Measurements from ENCODE around the gene NCF2. TPM values are rescaled to one million over a fixed set of nuclear protein-coding genes. Genes with fewer than 3 reads are reported as not detected.
A peak's percentile ranks its signal among the peaks of the same experiment; 100 is the strongest.
"Not testable (repeated sequence)": the region's sequence is repeated elsewhere in the genome, so short reads cannot be mapped to it uniquely, and the experiment has no call there.

NCF2 gene
- total RNA-seq, 2 donors from 2014 or later, result 5.4 to 20.5 TPM

DNA sequence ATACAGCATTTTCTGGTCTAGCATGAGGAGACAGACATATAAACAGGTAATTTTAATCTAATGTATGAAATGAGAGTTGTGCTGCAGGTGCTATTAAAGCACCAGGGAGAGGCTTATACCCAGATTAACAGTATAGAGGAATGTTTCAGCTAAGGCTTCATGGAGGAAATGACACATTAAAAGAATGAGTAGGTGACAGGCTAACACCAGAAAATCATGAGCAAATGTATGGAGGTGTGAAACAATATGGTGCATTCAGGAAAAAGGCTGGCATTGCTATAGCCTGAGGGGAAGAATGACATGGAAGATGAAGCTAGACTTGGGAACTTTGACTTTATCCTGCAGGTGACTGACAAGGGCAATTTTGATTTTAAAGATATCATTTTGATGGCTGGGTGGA is 38.3 kb upstream of the NCF2 start:
- Mint-ChIP-seq H3K9me3 (peaks cover 3% of the 10 kb centered on the region), H3K36me3 (peaks cover 31% of the 10 kb centered on the region), H3K4me3 (peak overlapping the region; percentile 75), H3K4me1 (ENCODE audit: low read depth in 2 of 2) (peaks cover 26 to 39% of the 10 kb centered on the region in 2 donors), H3K27me3 (no peaks in the 10 kb centered on the region), H3K27ac (peak overlapping the region; percentile 71 to 72)
- peak; percentile 74 to 81 for ATAC-seq
- no peak for DNase-seq (ENCODE audit: low spot score)

GRCh38 chr1:183626236-183626635 is 36.0 kb upstream of the NCF2 start:
- not testable (repeated sequence) for DNase-seq (ENCODE audit: low spot score); H3K9me3 Mint-ChIP-seq; ATAC-seq; H3K4me3 Mint-ChIP-seq; H3K27me3 Mint-ChIP-seq
- peak overlapping the region in 1 of 2 donors; percentile 43 for H3K27ac Mint-ChIP-seq
- peaks cover 31% of the 10 kb centered on the region for H3K36me3 Mint-ChIP-seq
- peaks cover 20 to 32% of the 10 kb centered on the region in 2 donors for H3K4me1 Mint-ChIP-seq (ENCODE audit: low read depth in 2 of 2)

DNA sequence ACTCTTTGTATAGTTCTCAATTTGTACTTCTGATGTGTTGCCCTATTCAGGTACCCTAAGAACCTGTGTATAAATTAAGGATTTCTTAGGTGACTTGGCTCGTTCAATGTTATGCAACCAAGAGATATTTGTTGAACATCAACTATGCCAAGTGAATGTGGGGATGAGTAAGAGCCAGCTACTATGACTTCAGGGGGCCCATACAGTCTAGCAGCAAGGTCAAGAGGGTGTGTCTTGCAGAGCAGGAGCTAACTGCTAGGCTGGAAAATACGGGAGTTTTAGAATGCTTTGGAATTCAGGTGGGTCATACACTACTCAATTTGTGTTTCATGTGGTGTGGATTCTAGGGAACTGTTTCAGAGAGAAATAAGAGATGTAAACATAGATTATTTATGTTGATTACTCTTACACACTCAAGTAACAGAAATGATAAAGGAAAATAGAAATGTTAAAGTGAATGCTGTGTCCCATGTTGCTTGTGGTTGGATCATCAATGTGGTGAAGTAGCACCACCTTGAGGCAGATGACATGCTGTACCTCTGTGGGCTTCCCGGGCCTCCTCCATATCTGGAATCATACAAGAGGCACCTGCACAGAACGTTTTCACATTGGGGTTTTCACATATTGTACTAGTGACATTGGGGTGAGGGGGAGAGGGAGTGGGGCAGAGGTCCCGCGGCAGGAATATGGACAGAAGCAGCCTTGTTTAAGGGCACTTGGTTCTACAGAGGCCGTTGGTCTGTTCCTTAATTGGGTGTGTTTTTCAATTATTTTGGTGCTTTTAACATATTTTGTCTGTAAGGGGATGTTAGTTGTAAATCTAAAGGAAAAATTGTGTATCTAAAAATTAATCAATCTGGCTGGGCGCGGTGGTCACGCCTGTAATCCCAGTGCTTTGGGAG is 32.9 kb upstream of the NCF2 start:
- Mint-ChIP-seq H3K4me1 (ENCODE audit: low read depth in 2 of 2) (peaks cover 7% of the 10 kb centered on the region in 2 donors), H3K36me3 (peaks cover 14% of the 10 kb centered on the region), H3K27ac (peak overlapping the region; percentile 18 to 53), H3K4me3 (no peak overlapping the region), H3K9me3 (no peaks in the 10 kb centered on the region), H3K27me3 (no peaks in the 10 kb centered on the region)
- ATAC-seq, result peak; percentile 67 to 72
- DNase-seq (ENCODE audit: low spot score), result no peak

- Mint-ChIP-seq H3K4me3 (no peak overlapping the region), H3K27ac (peak overlapping the region in 1 of 2 donors; percentile 18)
These were observed 31.8 kb upstream of the NCF2 start for GRCh38 chr1:183622013-183622412.

GRCh38 chr1:183620311-183620710 is 30.1 kb upstream of the NCF2 start:
- H3K36me3 Mint-ChIP-seq, result peaks cover 8% of the 10 kb centered on the region
- H3K27ac Mint-ChIP-seq, result peak overlapping the region in 1 of 2 donors; percentile 72
- peaks cover 7 to 14% of the 10 kb centered on the region in 2 donors for H3K4me1 Mint-ChIP-seq (ENCODE audit: low read depth in 2 of 2)
- no peaks in the 10 kb centered on the region for H3K9me3 Mint-ChIP-seq
- DNase-seq (ENCODE audit: low spot score), result no peak
- no peak overlapping the region for H3K4me3 Mint-ChIP-seq
- H3K27me3 Mint-ChIP-seq, result no peaks in the 10 kb centered on the region
- no peak for ATAC-seq

More at GRCh38 chr1:183622013-183622412, 31.8 kb upstream of the NCF2 start:
- Mint-ChIP-seq H3K27me3 (no peaks in the 10 kb centered on the region), H3K4me1 (ENCODE audit: low read depth in 2 of 2) (peaks cover 7 to 12% of the 10 kb centered on the region in 2 donors), H3K36me3 (peaks cover 13% of the 10 kb centered on the region), H3K9me3 (no peaks in the 10 kb centered on the region)
- DNase-seq (ENCODE audit: low spot score) (no peak), ATAC-seq (no peak)

DNA sequence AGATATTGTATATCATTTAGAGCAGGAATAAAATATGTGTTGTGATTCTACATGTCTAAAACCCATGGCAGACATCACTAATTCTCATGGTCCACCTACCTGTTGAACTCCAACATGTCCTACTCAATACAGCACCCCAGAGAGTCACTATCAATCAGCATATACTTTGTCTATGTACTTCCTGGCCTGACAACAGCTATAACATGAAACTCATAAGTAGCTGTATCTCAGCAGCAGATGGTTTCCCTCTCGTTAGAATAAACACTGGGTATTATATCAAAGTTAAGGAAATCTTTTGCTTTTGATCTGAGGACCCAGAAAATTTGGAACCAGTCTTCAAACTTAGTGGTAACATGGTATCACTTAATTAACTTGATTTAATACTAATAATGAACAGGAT is 29.5 kb upstream of the NCF2 start:
- Mint-ChIP-seq H3K9me3 (no peaks in the 10 kb centered on the region), H3K36me3 (peaks cover 4% of the 10 kb centered on the region), H3K4me3 (no peak overlapping the region), H3K27me3 (peaks cover 1 to 4% of the 10 kb centered on the region in 2 donors), H3K27ac (peak overlapping the region in 1 of 2 donors; percentile 72), H3K4me1 (ENCODE audit: low read depth in 2 of 2) (peaks cover 7 to 14% of the 10 kb centered on the region in 2 donors)
- DNase-seq (ENCODE audit: low spot score) (no peak), ATAC-seq (no peak)

- not testable (repeated sequence) for H3K27ac Mint-ChIP-seq; DNase-seq (ENCODE audit: low spot score); H3K36me3 Mint-ChIP-seq; ATAC-seq; H3K27me3 Mint-ChIP-seq; H3K4me3 Mint-ChIP-seq; H3K9me3 Mint-ChIP-seq
- peaks cover 6 to 14% of the 10 kb centered on the region in 2 donors for H3K4me1 Mint-ChIP-seq (ENCODE audit: low read depth in 2 of 2)
These were observed 27.9 kb upstream of the NCF2 start for GRCh38 chr1:183618202-183618601.

DNA sequence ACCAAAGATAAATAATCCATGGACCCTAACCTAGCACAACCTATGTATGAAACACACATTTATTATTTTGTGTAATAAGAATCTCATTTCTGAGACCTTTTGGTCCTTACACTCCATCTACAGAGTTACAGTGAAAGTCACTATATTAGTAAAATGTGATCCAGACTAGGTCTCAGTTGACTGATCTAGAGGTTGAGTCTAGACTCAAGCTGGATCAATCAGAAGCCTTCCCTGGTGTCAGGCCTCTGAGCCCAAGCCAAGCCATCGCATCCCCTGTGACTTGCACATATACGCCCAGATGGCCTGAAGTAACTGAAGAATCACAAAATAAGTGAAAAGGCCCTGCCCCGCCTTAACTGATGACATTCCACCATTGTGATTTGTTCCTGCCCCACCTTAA is 22.7 kb upstream of the NCF2 start:
- H3K4me1 Mint-ChIP-seq (ENCODE audit: low read depth in 2 of 2), result peaks cover 0 to 11% of the 10 kb centered on the region in 2 donors
- not testable (repeated sequence) for H3K4me3 Mint-ChIP-seq; H3K27me3 Mint-ChIP-seq; ATAC-seq; H3K9me3 Mint-ChIP-seq; H3K36me3 Mint-ChIP-seq; H3K27ac Mint-ChIP-seq; DNase-seq (ENCODE audit: low spot score)

GRCh38 chr1:183612407-183612806 is 22.1 kb upstream of the NCF2 start:
- peaks cover 0 to 11% of the 10 kb centered on the region in 2 donors for H3K4me1 Mint-ChIP-seq (ENCODE audit: low read depth in 2 of 2)
- no peak for ATAC-seq

DNA sequence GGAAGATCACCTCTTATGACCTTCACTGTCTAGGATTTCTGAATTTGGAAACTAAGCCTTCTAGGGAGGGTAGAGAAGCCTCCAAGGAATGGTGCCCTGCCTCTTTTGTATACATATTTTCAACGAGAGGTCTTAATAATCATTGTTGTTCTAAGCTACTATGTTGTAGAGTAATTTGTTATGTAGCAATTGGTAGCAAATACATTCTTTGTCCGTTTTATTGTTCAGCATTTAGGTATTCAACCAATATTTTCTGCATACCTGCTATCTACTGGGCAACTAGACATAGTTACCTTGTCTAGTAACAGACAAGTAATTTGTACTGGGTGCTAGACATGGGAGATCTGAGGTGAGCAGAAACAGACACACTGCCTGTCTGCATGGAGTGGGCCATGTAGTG is 20.8 kb upstream of the NCF2 start:
- no peak overlapping the region for H3K27ac Mint-ChIP-seq
- H3K27me3 Mint-ChIP-seq, result peaks cover 7 to 8% of the 10 kb centered on the region in 2 donors
- no peak overlapping the region for H3K4me3 Mint-ChIP-seq
- H3K9me3 Mint-ChIP-seq, result no peaks in the 10 kb centered on the region
- no peaks in the 10 kb centered on the region for H3K36me3 Mint-ChIP-seq
- DNase-seq (ENCODE audit: low spot score) (no peak), ATAC-seq (no peak)
- peaks cover 0 to 7% of the 10 kb centered on the region in 2 donors for H3K4me1 Mint-ChIP-seq (ENCODE audit: low read depth in 2 of 2)

More at GRCh38 chr1:183612407-183612806, 22.1 kb upstream of the NCF2 start:
- Mint-ChIP-seq H3K4me3 (no peak overlapping the region), H3K9me3 (no peaks in the 10 kb centered on the region), H3K27me3 (peaks cover 7 to 8% of the 10 kb centered on the region in 2 donors), H3K36me3 (no peaks in the 10 kb centered on the region), H3K27ac (no peak overlapping the region)
- DNase-seq (ENCODE audit: low spot score), result no peak

DNA sequence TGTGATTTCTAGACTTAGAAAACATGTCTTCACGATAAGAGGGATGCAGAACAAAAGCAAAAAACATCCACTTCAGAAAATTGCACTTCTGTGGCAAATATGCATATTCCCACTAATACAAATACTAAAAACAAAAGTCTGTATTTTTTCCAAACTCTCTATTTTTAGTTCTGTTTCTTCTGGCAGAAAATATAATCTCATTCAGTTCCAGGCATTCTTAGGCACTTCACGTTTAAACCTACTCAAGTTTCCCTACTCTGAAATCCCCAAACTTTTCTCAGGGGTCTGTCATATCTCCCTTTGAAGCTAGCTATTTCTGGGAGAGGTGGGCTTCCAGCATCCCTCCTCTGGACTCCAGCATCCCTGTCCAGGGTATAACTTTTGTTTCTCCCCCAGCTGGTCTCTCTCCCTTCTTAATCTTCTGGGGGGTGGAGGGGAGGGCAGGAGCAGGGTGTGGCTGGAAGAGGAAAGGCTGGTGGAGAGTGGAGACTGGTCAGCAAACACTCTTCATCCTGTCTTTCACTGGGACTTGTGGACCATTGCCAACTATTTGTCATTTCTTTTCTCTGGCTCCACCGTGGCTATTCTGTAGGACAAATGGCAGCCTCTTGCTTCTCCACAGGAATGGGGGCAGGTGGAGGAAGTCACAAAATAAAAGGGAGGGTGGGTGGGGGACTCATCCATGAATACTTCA is 19.6 kb upstream of the NCF2 start:
- Mint-ChIP-seq H3K27ac (no peak overlapping the region), H3K4me3 (no peak overlapping the region), H3K27me3 (peaks cover 5 to 7% of the 10 kb centered on the region in 2 donors)

GRCh38 chr1:183609313-183609712 is 19.1 kb upstream of the NCF2 start:
- Mint-ChIP-seq H3K4me1 (ENCODE audit: low read depth in 2 of 2) (peaks cover 10 to 12% of the 10 kb centered on the region in 2 donors), H3K36me3 (no peaks in the 10 kb centered on the region), H3K27me3 (peaks cover 0 to 3% of the 10 kb centered on the region in 2 donors), H3K27ac (no peak overlapping the region), H3K4me3 (no peak overlapping the region), H3K9me3 (no peaks in the 10 kb centered on the region)
- no peak for DNase-seq (ENCODE audit: low spot score)
- ATAC-seq, result no peak

More for the DNA sequence above, 19.6 kb upstream of the NCF2 start:
- H3K9me3 Mint-ChIP-seq, result no peaks in the 10 kb centered on the region
- no peaks in the 10 kb centered on the region for H3K36me3 Mint-ChIP-seq
- ATAC-seq, result no peak
- no peak for DNase-seq (ENCODE audit: low spot score)
- H3K4me1 Mint-ChIP-seq (ENCODE audit: low read depth in 2 of 2), result peaks cover 4 to 10% of the 10 kb centered on the region in 2 donors

DNA sequence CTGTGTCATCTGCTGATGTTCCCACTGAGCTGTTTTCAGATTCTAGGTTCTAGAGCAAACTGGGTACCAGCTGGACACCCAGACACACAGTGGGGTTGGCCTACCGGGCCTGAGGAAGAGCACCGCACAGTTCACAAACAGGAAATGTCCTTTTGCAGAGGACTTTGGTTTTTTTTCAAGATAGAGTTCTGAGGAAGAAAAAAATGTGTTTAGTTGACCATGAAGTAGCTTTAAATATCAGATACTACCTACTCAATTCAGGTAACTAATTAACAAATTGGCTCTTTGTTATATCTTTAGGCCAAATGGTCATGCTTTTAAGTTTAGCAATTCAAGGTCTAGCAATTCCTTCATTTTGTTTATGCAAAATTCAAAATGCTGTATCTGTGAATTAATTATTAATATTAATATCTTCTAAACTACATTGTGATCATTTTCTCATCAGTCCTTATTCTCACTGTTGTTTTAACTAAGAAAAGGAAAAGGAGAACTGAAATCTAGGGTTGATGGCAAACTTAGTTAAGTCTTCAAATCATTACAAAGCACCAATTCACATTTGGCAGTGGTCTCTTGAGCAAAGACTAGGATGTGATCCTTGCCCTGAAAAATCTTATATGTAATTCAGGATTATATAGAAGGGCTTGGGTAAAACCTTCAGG is 17.2 kb upstream of the NCF2 start:
- DNase-seq (ENCODE audit: low spot score) (no peak), ATAC-seq (no peak)
- Mint-ChIP-seq H3K27ac (peak overlapping the region in 1 of 2 donors; percentile 58), H3K4me1 (ENCODE audit: low read depth in 2 of 2) (peaks cover 18 to 19% of the 10 kb centered on the region in 2 donors), H3K4me3 (no peak overlapping the region), H3K27me3 (peaks cover 0 to 5% of the 10 kb centered on the region in 2 donors), H3K36me3 (no peaks in the 10 kb centered on the region), H3K9me3 (no peaks in the 10 kb centered on the region)
